HuH-7 (cell line): ENCODE data around the gene SUPT16H.
"Not testable (repeated sequence)": the region's sequence is repeated elsewhere in the genome, so short reads cannot be mapped to it uniquely, and the experiment has no call there.

Experiments used
- DNase-seq: peaks from one replicate; pipeline ENCODE4 v3.0.0; 2011; ENCODE audit warnings: low spot score

Gene SUPT16H

DNA sequence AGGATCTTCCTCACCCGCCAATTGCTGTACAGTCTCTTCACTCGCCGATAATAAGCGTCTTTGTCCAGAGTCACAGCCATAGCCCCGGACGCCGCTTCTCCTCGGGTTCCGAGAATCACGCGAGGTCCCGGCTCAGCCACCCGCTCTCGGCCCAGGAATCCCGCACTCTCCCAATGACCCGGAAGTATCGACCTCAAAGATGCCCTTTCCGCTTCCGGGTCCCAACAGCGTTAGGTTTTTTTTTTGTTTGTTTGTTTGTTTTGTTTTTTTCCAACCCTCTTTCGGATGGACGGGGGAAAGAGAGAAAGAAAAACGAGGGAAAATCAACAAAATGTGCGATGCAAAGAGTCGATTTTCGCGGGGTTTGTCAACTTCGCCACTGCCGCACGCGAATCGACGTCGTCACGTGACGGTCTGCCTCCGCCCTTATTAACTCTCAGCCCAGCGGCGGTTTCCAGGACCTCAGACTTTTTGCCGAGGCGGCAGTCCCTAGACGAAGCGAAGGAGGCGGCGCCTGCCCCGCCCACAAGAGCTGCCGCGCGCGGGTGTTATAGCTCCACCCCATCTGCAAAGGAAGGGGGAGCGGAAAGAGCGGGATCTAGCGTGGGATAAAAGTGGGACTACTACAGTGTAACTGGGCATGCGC is at the start of gene SUPT16H:
TSS of gene SUPT16H (minus strand) at position 172 of the 646 bp plus-strand sequence. CDS start at position 80, 92 bp downstream.
- peak; percentile 69 for DNase-seq

DNA sequence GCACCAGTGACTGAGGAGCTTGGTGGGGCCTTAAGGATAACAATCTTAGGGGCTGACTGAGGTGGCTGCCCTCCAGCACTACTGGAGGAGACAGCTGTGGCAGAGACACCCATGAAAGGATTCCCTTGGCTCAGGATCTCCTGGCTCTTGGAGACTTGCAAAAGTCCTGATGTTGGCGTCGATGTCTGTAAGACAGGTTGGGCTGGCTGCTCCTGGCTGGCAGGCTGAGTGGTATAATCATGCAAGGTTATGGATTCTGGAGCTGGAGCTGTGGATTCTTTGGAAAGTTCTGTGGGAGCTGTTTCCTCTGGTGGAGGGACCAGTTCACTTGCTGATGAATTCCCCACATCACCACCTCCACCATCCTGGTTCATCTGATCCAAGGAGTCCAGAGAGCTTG is 47.3 kb upstream of the SUPT16H start:
- no peak for DNase-seq

DNA sequence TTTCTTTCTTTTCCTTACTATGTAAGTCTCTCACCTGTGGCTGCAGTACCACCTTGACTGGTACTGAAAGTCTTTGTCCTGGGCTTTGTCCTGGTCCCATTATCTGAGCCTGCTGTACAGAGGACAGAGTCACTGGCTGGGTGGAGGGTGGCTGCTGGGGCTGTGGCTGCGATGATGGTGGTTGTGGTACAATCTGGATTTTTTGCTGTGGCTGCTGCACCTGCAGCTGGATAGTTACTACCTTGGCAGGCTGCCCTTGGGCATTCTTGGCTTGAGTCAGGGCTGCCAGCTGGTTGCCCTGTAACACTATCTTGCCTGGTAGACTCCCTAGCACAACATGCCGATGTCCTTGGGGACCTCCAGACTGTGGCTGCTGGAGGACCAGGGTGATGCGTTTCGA is 45.1 kb upstream of the SUPT16H start:
- DNase-seq, result no peak

DNA sequence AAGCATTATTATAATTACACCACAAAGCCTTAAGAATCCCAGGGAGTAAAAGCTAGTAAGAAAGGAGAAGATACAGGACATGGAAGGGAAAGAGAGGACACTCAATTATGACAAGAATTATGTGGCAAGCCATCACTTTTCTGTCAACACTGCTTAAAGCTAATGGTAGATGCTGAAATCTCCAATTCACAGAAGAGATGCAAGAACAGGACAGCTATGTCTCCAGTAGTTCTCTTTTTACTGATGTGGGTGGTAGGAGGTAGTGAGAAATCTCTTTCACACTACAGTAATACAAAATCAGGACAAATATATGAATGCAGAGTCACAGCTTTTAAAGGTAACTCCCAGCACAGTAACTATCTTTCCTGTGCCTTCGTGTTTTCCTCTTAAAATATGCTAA is 42.9 kb upstream of the SUPT16H start:
- DNase-seq, result no peak

DNA sequence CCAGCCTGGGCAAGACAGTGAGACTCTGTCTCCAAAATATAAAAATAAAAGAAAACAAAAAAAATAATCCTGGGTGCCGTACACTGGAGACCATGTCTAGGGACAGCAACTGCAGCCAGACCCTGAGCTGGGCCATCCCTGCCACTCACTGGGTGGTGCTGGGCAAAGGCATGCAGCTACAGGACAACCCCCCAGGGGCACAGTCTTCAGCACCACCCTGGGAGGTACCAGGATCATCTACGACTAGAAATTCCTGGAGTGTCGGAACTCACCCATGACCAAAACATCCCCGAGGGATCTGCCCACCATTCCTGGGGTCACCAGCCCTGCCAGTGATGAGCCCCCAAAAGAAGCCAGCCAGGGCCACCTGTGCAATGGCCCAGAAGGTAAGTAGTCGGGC is 35.7 kb upstream of the SUPT16H start:
- DNase-seq, result no peak

DNA sequence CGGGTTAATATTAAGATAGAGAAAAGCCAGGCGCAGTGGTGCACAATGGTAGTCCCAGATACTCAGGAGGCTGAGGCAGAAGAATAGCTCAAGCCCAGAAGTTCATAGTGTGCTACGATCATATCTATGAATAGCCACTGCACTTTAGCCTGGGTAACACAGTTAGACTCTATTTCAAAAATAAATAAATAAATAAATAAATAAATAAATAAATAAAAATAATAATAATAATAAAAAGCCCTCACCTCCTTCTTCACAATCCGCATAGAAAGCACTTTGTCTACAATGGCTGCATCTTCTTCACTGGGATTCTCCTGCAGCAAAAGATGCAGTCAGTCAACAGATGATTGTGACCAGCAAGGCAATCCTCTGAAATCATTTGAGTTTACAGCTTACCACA is 31.5 kb upstream of the SUPT16H start:
- no peak for DNase-seq

DNA sequence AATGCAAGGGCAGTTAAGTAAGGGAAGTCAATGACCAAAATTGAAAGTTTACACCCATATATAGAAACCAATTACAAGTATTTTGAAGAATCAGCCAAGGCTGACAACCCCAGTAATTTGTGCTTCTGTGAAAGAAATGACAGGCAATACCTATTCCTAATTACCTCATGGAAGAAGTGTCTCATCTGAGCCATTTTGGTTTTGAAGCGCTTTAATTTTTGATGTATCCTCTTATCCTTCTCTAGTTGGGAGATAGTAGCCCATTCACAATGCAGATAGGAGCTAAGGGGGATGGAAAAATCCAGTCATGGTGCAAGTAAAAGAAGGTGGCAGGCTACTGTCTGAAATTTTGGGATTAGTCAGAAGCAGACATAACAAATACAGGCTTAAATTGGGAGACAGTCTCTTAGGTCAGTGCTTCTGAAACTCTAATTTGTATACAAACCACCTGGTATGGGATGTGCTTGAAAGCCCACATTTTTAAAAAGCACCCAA is 30.4 kb upstream of the SUPT16H start:
- DNase-seq, result no peak

DNA sequence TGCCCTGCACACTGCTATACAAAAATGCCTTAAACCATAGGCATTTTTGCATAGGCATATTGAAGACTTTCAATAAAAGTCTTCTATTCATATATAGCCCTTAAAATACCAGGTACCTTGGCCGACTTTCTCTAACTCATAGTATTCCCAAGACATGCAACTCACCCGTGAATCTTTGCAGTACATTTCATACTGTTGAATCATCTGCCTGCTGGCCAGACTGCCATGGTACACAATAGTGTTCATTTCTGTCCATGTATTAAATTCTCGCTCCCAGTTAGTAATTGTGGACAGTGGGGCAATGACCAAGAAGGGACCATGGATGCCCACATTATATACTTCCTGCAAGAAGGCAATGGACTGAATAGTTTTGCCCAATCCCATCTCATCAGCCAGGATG is 24.3 kb upstream of the SUPT16H start:
- no peak for DNase-seq

DNA sequence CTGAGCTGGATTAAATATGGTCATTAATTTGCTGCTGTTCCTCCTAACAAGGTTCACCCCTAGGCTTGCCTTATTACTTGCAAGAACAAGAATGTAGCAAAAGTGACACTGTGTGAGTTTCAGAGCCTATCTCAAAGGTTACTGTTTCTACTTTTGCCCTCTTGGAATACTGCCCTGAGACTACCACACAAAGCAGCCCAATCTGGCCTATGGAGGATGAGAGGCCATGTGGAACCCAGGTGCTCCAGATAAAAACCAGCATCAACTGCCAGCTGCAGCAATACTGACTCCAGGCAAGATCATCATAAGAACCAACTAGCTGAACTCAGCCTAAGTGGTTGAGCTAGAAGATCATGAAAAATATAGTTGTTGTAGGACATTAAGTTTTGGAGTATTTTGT is 22.4 kb upstream of the SUPT16H start:
- DNase-seq, result no peak

DNA sequence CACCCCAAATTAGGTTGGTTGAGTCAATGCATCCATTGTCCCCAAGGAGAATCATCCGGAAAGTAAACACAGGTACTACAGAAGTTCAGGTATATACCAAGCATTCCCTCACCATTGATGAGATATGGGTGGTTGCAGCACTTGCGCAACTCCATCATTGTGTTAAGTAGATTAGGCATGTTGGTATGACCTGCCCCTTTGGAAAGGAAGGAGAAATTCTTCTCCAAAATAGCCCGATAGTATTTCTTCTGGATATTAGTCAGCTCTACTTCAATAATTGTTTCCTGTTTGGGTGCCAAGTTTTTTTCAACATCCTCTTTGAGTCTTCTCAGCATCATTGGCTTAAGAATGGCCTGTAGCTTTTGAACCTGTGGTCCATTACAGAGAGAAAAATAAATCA is 21.3 kb upstream of the SUPT16H start:
- no peak for DNase-seq

DNA sequence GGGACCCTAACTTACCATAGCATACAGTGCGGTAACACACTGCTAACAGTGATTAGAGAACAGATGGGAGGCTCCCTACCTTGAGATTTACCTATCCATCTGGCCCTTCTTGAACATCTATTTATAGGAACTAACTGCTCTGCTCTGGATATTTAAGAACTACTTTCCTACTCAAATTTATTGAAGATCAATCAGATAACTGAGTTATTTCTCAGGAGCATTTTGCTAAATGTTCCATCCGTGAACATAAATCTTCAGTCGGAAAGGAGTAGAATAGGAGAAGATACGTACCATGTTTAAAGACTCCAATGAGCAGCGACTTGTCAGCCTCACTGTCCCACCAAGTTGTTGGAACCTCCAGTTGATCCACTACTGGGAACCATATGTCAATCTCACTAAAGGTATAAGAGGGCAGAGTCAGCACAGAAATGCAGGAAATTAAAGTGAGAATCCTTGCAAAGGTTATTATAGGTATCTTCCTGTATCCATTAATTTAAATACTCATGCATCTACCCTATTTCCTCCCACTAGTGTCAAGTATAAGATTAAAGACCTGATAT is 15.6 kb upstream of the SUPT16H start:
- no peak for DNase-seq

DNA sequence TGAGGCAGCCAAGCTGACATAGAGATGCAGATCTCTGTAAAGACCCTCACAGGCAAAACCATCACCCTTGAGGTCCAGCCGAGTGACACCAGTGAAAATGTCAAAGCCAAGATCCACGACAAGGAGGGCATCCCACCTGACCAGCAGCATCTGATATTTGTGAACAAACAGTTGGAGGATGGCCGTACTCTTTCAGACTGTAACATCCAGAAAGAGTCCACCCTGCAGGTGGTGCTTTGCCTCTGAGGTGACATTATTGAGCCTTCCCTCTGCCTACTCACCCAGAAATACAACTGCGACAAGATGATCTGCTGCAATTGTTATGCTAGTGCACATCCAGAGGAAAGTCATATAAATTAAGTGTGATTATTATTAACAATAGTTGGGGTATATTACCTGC is 15.1 kb upstream of the SUPT16H start:
- no peak for DNase-seq

DNA sequence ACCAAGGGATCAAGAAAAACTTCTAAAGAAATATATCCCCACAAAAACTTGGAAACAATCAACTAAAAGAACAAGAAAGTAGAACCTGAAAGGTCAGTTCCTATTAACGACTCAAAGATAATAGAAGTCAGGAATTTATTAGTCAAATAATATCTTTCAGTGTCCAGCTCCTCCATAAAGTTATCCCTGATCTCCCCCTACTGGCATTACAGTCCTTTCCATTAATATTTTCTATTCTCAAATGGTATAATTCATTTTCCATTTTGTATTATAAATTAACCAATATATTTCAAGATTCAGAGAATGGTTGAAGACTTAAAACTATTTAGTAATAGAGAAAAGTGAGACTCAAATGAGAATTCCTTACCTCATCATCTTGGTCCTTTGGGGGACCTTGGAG is 11.6 kb upstream of the SUPT16H start:
- no peak for DNase-seq

DNA sequence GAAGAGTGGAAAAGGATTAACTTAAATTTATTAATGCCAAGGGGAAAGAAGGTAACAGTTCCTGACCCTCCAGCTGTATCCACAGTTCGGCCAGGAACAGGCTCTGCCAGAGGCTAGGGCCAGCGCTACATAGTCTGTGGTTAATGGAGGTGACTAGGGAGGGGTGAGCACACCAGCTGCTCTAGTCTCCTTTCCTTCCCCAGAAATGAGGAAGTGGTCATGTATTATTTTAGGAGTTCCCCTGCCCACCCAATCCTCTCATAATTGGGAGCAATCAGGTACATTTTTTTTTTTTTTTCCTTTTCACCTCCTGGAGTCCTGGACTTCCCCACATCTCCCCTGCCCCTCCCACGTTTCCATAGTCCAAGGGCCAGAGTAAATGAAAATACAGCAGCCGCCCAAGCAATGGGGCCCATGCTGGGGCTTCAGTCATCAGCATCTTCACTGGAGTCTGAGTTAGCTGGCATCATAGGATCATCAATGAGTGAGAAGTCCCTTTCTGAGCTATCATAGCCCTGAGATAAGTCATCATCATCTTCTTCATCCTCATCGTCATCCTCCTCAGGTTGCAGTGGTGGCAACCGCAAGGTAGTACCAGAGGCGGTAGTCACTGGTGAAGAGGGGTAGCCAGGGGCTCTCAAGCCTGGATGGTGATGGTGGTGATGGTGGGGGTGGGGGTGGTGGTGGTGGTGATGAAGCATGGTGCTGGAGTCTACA is 1.5 kb upstream of the SUPT16H start:
- DNase-seq, result no peak

DNA sequence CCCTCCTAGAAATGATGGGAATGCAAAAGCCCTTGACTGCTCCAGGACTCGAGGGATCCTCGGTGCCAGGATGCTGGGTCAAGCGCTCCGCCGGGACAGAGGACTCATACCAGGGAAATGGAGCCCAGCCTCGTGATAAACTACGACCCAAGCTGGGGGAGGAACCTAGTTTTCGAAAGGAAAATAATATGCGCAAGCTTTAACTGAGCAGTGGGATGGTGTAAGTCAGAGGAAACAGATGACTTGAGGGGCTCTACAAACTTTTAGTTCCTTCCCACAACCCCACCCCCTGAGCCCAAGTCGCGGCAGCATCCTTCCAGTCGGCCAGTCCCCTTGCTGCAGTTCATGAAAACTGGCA is 654 bp upstream of the SUPT16H start:
- DNase-seq, result no peak

DNA sequence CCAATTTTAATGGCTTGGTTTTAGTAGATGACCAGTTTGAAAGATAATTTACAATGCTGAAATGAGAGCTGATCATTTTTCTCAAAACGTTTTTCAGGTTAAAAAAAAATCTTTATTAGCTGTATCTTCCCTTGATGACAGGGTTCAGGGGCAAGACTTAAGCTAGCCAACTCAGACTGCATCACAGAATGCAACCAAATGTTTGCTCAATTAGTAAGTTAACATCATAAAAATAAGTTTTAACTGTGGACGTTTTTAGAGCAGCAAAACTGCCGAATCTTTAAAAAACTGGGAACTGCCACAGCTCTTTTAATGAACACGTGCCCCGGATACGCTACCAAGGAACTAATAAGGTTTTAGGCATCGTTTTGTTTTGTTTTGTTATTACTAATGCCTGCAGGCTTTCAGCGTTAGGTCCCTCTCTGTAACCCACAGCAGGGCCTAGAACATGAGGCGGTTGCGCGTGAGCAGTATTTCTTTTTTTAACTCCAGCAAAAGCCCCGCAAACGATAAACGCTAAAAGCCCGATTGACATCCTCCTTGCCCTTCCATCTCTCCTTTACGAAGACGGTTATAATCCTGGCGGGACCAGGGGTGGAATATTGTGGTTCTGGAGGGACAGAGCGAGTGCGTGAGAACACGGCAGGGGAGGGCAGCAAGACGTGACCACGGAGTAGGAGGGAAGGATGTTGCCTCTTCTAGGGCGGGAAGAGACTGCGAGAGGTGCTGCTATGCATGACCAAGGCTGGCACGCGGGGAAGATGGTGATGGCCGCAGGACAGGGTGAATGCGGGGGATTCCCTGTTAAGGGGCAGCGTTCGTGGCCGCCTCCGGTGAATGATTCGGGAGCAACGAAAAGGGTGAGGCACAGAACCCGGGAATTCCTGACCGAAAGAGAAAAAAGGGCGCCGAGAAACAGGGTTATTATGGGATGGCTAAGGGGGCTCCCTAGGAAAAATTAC is 652 bp downstream of the SUPT16H start:
- DNase-seq, result peak; percentile 20

DNA sequence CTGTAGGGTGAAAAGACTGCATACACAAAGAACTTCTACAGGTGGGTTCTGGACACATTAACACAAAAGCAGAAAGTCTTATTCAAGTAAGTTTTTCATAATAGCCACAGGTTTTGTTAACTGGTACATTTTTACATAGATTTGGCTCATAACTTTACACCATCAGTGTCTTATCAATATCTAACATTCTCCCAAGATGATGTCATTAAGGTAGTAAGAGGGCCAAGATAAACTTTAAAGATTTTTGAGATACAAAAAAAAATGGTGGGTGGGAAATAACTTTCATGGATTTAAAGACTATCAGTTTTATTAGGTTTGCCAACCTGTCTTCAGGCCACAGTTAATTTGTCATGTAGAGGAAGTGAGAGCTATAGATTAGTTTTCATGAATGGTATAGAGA is 1.7 kb downstream of the SUPT16H start:
- no peak for DNase-seq

DNA sequence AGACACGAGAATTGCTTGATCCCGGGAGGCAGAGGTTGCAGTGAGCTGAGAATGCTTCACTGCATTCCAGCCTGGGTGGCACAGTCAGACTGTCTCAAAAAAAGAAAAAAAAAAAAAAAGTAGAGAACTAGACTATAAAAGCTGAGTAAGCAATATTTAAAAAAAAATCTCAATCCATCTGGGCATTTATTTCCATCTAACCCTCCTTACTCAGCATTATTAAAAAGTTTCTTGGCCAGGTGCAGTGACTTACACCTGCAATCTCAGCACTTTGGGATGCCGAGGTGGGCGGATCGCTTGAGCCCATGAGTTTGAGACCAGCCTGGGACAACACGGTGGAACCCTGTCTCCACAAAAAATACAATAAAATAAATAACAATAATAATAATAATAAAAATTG is 4.5 kb downstream of the SUPT16H start:
- no peak for DNase-seq

DNA sequence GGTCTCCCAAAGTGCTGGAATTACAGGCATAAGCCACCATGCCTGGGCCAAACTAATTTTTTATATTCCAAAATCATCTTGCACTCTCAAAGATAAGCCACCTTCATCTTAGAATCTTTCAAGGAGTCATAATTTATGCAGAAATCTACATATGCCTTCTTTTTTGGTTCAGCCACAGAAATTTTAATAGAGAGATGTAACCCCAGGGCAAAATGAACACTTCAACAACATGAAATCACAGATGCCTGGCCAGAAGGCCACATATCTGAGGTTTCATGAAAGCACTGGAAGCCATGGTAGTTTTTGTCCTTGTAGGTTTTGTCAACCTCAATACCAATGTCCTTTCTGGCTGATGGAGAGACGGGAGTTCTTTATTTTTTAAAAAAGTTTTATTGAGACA is 9.8 kb downstream of the SUPT16H start:
- no peak for DNase-seq

DNA sequence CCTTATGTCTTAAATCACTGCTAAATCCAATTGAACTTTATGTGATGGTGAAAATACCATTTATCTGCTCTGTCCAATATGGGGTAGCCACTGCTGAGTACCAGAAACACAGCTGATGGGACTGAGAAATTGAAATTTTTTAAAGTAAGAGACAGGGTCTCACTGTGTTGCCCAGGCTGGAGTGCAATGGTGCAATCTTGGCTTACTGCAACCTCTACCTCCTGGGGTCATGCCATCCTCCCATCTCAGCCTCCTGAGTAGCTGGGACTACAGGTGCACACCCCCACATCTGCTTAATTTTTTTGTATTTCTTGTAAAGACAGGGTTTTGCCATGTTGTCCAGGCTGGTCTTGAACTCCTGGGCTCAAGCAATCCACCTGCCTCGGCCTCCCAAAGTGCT is 11.0 kb downstream of the SUPT16H start:
- DNase-seq, result not testable (repeated sequence)

DNA sequence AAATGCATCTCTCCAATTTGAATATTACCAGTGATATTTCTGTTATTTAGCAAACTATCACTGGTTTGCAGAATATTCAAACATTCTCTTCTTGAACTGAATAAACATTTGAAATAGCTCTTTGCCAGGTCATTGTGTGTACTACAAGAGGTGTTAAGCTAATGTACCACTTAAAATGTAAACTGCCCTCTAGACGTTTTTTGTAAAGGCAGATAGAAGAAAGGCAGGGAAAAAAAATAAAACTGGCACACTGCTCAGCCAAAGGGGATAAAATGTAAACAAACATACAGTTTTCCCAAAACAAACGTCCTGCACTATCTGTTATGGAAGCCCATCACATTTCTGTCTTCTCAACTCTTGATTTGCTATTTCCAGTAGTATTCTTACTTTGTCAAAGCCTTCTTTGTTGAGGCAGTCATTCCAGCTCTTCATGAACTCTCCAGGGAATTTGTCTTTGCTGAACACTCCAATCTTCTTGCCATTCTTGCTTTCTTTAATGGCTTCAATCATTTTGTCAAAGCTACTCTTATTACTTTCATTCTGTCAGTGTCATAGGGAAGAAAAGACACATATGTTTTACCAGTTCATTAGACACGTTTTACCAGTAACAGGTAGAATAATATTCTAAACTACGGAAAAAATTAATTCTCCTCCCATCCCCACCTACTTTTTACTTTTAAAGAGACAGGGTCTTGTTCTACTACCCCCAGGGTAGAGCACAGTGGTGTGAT is 13.7 kb downstream of the SUPT16H start:
- DNase-seq, result no peak
